Measurements from ENCODE around the gene CDH13. TPM values are rescaled to one million over a fixed set of nuclear protein-coding genes. Genes with fewer than 3 reads are reported as not detected.

CDH13 gene
- total and polyA plus RNA-seq, 2 of the 8 experiments (the other 6 are each of a cell fraction or from before 2014, with no cell fraction given): 2.3 to 2.4 TPM

GRCh38 chr16:83724585-83724984 is 1097.8 kb downstream of the CDH13 start (continued):
- TF ChIP-seq TAF7 (optimal IDR thresholded peaks at IDR 0.05; ENCODE audit: borderline replicate concordance, low read depth, low read length) (no peak), ATF3 (IDR thresholded peaks at IDR 0.05; ENCODE audit: insufficient read depth, low read depth, low read length) (no peak), SAP30 (IDR thresholded peaks at IDR 0.05; ENCODE audit: insufficient read depth, insufficient replicate concordance, low read length) (no peak), EZH2 (IDR thresholded peaks at IDR 0.05; ENCODE audit: low read depth, low read length, severe bottlenecking) (no peak)
